Neural cell (in vitro differentiated cells): ENCODE results near the gene CRB2. TPM values are rescaled to one million over a fixed set of nuclear protein-coding genes. Genes with fewer than 3 reads are reported as not detected.

ENCODE experiments used
- H2AFZ ChIP-seq: fragments of 200-600, 300-800 bp; sonication (generic), shearing (Covaris generic); 2 replicates; pipeline ENCODE4 v1.6.0; 2014; ENCODE audit warnings: low read depth, mild to moderate bottlenecking, antibody characterized with exemption, low read length, moderate library complexity
- H3F3A ChIP-seq: fragments of 200-600 bp; shearing (Covaris generic); 2 replicates; pipeline ENCODE4 v1.6.1; 2016; ENCODE audit warnings: mild to moderate bottlenecking, moderate library complexity, mixed read lengths, antibody characterized with exemption, low read length; ENCODE audit not compliant: insufficient read depth, poor library complexity, severe bottlenecking
- H3K27ac ChIP-seq: fragments of 200-600, 300-800 bp; sonication (generic), shearing (Covaris generic); 2 replicates; pipeline ENCODE4 v1.5.1; 2014; ENCODE audit warnings: mild to moderate bottlenecking, low read length, moderate library complexity
- H3K27me3 ChIP-seq: fragments of 300-800, 200-600 bp; sonication (generic), shearing (Covaris generic); 2 replicates; pipeline ENCODE4 v1.6.0; 2014; ENCODE audit warnings: mild to moderate bottlenecking, low read depth, low read length, moderate library complexity; ENCODE audit not compliant: insufficient read depth
- H3K36me3 ChIP-seq: fragments of 300-800, 200-600 bp; sonication (generic), shearing (Covaris generic); 2 replicates; pipeline ENCODE4 v1.5.1; 2014; ENCODE audit warnings: mild to moderate bottlenecking, antibody characterized with exemption, low read length, moderate library complexity; ENCODE audit not compliant: insufficient read depth
- H3K4me2 ChIP-seq: fragments of 300-800, 200-600 bp; sonication (generic), shearing (Covaris generic); 2 replicates; pipeline ENCODE4 v1.6.0; 2014; ENCODE audit warnings: mild to moderate bottlenecking, low read length
- H3K4me3 ChIP-seq: fragments of 300-800, 200-600 bp; sonication (generic), shearing (Covaris generic); 2 replicates; pipeline ENCODE4 v1.5.1; 2014; ENCODE audit warnings: mild to moderate bottlenecking, low read length, moderate library complexity
- H3K79me2 ChIP-seq: fragments of 200-600 bp; shearing (Covaris generic); replicated peaks from 2 replicates; pipeline ENCODE4 v1.6.0; 2014; ENCODE audit warnings: mild to moderate bottlenecking, low read length, moderate library complexity; ENCODE audit not compliant: insufficient read depth
- H3K9ac ChIP-seq: fragments of 300-800, 200-600 bp; sonication (generic), shearing (Covaris generic); 2 replicates; pipeline ENCODE4 v1.6.1; 2016; ENCODE audit warnings: mild to moderate bottlenecking, low read length, mixed read lengths
- H3K9me2 ChIP-seq: fragments of 200-600 bp; shearing (Covaris generic); 2 replicates; pipeline ENCODE4 v1.6.1; 2016; ENCODE audit warnings: mild to moderate bottlenecking, low read length, mixed read lengths; ENCODE audit not compliant: insufficient read depth
- H3K9me3 ChIP-seq: fragments of 200-600, 300-800 bp; sonication (generic), shearing (Covaris generic); 2 replicates; pipeline ENCODE4 v1.6.1; 2016; ENCODE audit warnings: mild to moderate bottlenecking, mixed run types, low read length, moderate library complexity, mixed read lengths
- H4K20me1 ChIP-seq: fragments of 200-600 bp; shearing (Covaris generic); 2 replicates; pipeline ENCODE4 v1.6.1; 2016; ENCODE audit warnings: mild to moderate bottlenecking, mixed run types; ENCODE audit not compliant: insufficient read depth
- EP300 ChIP-seq: fragments of 450-650 bp; conservative IDR thresholded peaks from 2 replicates; pipeline ENCODE4 v1.6.1; 2014; ENCODE audit warnings: antibody characterized with exemption, mild to moderate bottlenecking, moderate library complexity; ENCODE audit not compliant: poor library complexity, severe bottlenecking
- EZH2 ChIP-seq: fragments of 200-600, 300-800 bp; shearing (Covaris generic), sonication (generic); IDR thresholded peaks from 2 replicates; pipeline ENCODE4 v1.6.1; 2014; ENCODE audit warnings: antibody characterized with exemption, low read length, borderline replicate concordance, mild to moderate bottlenecking; ENCODE audit not compliant: insufficient read depth, poor library complexity, severe bottlenecking
- MXI1 ChIP-seq: fragments of 450-650 bp; conservative IDR thresholded peaks from 2 replicates; pipeline ENCODE4 v1.6.1; 2014; ENCODE audit warnings: antibody characterized with exemption, mild to moderate bottlenecking; ENCODE audit not compliant: poor library complexity, severe bottlenecking
- RAD21 ChIP-seq: fragments of 450-650 bp; conservative IDR thresholded peaks from 2 replicates; pipeline ENCODE4 v1.6.1; 2014; ENCODE audit warnings: antibody characterized with exemption, mild to moderate bottlenecking, moderate library complexity
- SMC3 ChIP-seq: fragments of 450-650 bp; conservative IDR thresholded peaks from 2 replicates; pipeline ENCODE4 v1.6.1; 2014; ENCODE audit warnings: antibody characterized with exemption, mild to moderate bottlenecking, moderate library complexity; ENCODE audit not compliant: poor library complexity
- TAF1 ChIP-seq: IDR thresholded peaks from 2 replicates; pipeline ENCODE4 v1.6.1; 2012; ENCODE audit warnings: low read depth
- polyA plus RNA-seq: library from polyadenylated mRNA; depleted of rRNA; stranded (reverse); fragments of >200 nt; gene quantifications from 2 replicates; pipeline ENCODE4 v1.2.3, GENCODE V29; 2014
- TF ChIP-seq, protein P1 (sequence below): fragments of 450-650 bp; IDR thresholded peaks from 2 replicates; pipeline ENCODE4 v1.5.1; 2014; ENCODE audit warnings: antibody characterized with exemption, mild to moderate bottlenecking, moderate library complexity; ENCODE audit not compliant: poor library complexity, severe bottlenecking
- TF ChIP-seq, protein P2 (sequence below): IDR thresholded peaks from 2 replicates; pipeline ENCODE4 v1.6.1; 2012; ENCODE audit warnings: borderline replicate concordance

CRB2 gene
- polyA plus RNA-seq, 1 donor from 2014 or later: 0.32 TPM

DNA sequence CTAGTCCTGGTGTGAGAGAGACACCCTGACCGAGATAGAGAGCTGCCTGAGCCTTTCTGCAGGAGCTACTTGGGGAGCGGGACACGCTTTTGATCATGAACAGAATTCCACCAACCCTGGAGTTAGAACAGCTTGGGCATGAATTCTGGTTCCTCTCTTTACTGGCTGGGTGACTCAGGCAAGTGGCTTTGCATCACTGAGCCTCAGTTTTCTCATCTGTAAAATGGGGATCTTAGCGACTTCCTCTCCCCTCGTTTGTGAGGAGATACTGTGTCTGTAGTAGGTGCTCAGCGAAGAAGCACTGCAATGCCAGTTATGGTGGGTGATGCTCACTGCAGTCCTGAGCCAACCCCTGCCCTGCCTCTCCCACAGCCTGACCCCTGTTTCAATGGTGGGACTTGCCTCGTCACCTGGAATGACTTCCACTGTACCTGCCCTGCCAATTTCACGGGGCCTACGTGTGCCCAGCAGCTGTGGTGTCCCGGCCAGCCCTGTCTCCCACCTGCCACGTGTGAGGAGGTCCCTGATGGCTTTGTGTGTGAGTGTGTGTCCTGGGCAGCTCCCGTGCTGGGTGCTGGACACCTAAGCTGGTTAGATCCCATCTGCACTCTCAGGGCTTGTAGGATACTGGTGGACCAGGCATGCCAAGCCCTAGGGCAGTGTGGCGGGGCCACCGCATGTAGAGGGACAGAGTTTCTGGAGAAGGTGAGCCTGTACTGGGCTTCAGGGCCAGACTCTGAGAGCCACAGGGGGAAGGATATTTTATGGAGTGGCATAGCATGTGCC is 16.0 kb downstream of the CRB2 start:
- Histone ChIP-seq H3K4me3 (no peak overlapping the region), H4K20me1 (no peaks in the 10 kb centered on the region), H3F3A (no peaks in the 10 kb centered on the region), H3K36me3 (no peaks in the 10 kb centered on the region), H3K9ac (no peak overlapping the region), H3K4me2 (no peak overlapping the region), H3K79me2 (no peaks in the 10 kb centered on the region), H3K9me3 (no peaks in the 10 kb centered on the region), H2AFZ (no peak overlapping the region), H3K27ac (no peak overlapping the region), H3K27me3 (no peaks in the 10 kb centered on the region), H3K9me2 (no peaks in the 10 kb centered on the region)
- TF ChIP-seq EZH2 (no peak), SMC3 (no peak), TAF1 (no peak), MXI1 (no peak), EP300 (no peak), RAD21 (no peak)
- TF ChIP-seq, protein P1, sequence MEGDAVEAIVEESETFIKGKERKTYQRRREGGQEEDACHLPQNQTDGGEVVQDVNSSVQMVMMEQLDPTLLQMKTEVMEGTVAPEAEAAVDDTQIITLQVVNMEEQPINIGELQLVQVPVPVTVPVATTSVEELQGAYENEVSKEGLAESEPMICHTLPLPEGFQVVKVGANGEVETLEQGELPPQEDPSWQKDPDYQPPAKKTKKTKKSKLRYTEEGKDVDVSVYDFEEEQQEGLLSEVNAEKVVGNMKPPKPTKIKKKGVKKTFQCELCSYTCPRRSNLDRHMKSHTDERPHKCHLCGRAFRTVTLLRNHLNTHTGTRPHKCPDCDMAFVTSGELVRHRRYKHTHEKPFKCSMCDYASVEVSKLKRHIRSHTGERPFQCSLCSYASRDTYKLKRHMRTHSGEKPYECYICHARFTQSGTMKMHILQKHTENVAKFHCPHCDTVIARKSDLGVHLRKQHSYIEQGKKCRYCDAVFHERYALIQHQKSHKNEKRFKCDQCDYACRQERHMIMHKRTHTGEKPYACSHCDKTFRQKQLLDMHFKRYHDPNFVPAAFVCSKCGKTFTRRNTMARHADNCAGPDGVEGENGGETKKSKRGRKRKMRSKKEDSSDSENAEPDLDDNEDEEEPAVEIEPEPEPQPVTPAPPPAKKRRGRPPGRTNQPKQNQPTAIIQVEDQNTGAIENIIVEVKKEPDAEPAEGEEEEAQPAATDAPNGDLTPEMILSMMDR: no peak

DNA sequence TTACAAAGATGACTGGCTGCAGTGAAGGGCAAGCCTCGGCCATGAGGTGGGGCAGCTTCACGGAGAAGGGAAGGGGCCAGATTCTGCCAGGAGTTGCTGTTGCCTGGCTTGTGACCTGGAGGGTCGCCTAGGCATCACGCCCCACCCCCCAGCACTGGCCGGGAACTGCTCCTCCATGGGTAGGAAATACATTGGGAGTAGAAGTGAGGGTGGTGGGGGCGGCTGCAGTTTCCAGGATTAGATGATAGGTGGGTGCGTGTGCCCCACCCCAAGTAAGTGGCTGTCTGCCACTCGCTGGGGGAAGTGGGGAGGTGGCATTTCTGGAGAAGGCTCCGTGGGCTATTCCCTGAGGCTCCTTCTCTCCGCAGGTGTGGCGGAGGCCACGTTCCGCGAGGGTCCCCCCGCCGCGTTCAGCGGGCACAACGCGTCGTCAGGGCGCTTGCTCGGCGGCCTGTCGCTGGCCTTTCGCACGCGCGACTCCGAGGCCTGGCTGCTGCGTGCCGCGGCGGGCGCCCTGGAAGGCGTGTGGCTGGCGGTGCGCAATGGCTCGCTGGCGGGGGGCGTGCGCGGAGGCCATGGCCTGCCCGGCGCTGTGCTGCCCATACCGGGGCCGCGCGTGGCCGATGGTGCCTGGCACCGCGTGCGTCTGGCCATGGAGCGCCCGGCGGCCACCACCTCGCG is 16.9 kb downstream of the CRB2 start:
- no peaks in the 10 kb centered on the region for H3K79me2 ChIP-seq
- H3F3A ChIP-seq: no peaks in the 10 kb centered on the region
- no peak for TF ChIP-seq MXI1
- TF ChIP-seq, protein P2, sequence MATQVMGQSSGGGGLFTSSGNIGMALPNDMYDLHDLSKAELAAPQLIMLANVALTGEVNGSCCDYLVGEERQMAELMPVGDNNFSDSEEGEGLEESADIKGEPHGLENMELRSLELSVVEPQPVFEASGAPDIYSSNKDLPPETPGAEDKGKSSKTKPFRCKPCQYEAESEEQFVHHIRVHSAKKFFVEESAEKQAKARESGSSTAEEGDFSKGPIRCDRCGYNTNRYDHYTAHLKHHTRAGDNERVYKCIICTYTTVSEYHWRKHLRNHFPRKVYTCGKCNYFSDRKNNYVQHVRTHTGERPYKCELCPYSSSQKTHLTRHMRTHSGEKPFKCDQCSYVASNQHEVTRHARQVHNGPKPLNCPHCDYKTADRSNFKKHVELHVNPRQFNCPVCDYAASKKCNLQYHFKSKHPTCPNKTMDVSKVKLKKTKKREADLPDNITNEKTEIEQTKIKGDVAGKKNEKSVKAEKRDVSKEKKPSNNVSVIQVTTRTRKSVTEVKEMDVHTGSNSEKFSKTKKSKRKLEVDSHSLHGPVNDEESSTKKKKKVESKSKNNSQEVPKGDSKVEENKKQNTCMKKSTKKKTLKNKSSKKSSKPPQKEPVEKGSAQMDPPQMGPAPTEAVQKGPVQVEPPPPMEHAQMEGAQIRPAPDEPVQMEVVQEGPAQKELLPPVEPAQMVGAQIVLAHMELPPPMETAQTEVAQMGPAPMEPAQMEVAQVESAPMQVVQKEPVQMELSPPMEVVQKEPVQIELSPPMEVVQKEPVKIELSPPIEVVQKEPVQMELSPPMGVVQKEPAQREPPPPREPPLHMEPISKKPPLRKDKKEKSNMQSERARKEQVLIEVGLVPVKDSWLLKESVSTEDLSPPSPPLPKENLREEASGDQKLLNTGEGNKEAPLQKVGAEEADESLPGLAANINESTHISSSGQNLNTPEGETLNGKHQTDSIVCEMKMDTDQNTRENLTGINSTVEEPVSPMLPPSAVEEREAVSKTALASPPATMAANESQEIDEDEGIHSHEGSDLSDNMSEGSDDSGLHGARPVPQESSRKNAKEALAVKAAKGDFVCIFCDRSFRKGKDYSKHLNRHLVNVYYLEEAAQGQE: no peak
- H3K27me3 ChIP-seq: no peaks in the 10 kb centered on the region
- no peaks in the 10 kb centered on the region for H4K20me1 ChIP-seq
- no peak overlapping the region for H3K4me2 ChIP-seq
- H3K9me3 ChIP-seq: no peaks in the 10 kb centered on the region
- no peak overlapping the region for H3K9ac ChIP-seq
- no peaks in the 10 kb centered on the region for H3K9me2 ChIP-seq
- H3K27ac ChIP-seq: no peak overlapping the region
- H3K4me3 ChIP-seq: no peak overlapping the region
- no peak overlapping the region for H2AFZ ChIP-seq
- H3K36me3 ChIP-seq: no peaks in the 10 kb centered on the region
